HCT116 (cell line): ENCODE results near the gene MRPL36. TPM values are rescaled to one million over a fixed set of nuclear protein-coding genes. Genes with fewer than 3 reads are reported as not detected.

ENCODE experiments used
- ATAC-seq: fragments of 200-7000 bp; cut with Tn5 transposase; 2 replicates; pipeline ENCODE4 v1.9.1; 2020; ENCODE audit warnings: mild to moderate bottlenecking, moderate library complexity
- BruUV-seq: library from RNA; stranded (reverse); fragments of 400-500 nt; replicated peaks from 2 replicates; lab custom pipeline; 2021; lab: Mats Ljungman, UMichigan
- CTCF ChIA-PET: fragments of 300-600 bp; sonication (Branson Sonifier 250); formaldehyde crosslinking; loops from one replicate; lab custom pipeline; 2021; ENCODE audit warnings: antibody characterized with exemption; lab: Charles Lee
- POLR2A ChIA-PET: fragments of 300-600, 350-600 bp; sonication (Branson Sonifier 250); formaldehyde crosslinking; loops from one replicate; lab custom pipeline; 2021; ENCODE audit warnings: antibody characterized with exemption; lab: Charles Lee
- RAD21 ChIA-PET, 2 experiments: fragments of 300-600 bp; sonication (Branson Sonifier 250); formaldehyde crosslinking; loops; one replicate each; lab custom pipeline; 2023; ENCODE audit warnings: low total read pairs in 2 of 2; ENCODE audit not compliant: uncharacterized antibody in 2 of 2, unreplicated experiment in 2 of 2, low non-redundant PET in 1 of 2; lab: Charles Lee
- DNase-seq: peaks from one replicate; pipeline ENCODE4 v3.0.0-alpha.2; 2010; ENCODE audit warnings: low read depth, low spot score
- H2AFZ ChIP-seq: fragments of 200-600 bp; shearing (Covaris generic), sonication (generic); 2 replicates; pipeline ENCODE4 v1.6.1; 2017; ENCODE audit warnings: low read depth, mixed run types, mixed read lengths, antibody characterized with exemption, low read length; ENCODE audit not compliant: poor library complexity, severe bottlenecking
- H3K27ac ChIP-seq: 2 replicates; pipeline ENCODE4 v1.5.1; 2012; ENCODE audit warnings: low read depth, low read length
- H3K27me3 ChIP-seq: fragments of 200-600 bp; sonication (generic); 2 replicates; pipeline ENCODE4 v1.6.1; 2016; ENCODE audit warnings: mixed run types, low read length, mixed read lengths; ENCODE audit not compliant: insufficient read depth
- H3K36me3 ChIP-seq, 2 experiments: fragments of 200-500 bp in 1 of 2; fragments of 200-600 bp in 1 of 2; sonication (Bioruptor generic) in 1 of 2; sonication (generic) in 1 of 2; 2 replicates each; pipeline versions ENCODE4 v1.5.1 to v1.6.1; 2014 to 2016; ENCODE audit warnings: low read length in 2 of 2, inconsistent platforms in 1 of 2, mixed read lengths in 1 of 2, mixed run types in 1 of 2; ENCODE audit not compliant: insufficient read depth in 2 of 2, control insufficient read depth in 1 of 2
- H3K4me1 ChIP-seq, 2 experiments: fragments of 200-600 bp in 1 of 2; sonication (generic) in 1 of 2; 2 replicates each; pipeline versions ENCODE4 v1.5.1 to v1.6.1; 2012 to 2017; ENCODE audit warnings: low read length in 2 of 2, inconsistent platforms in 1 of 2, mild to moderate bottlenecking in 1 of 2, mixed read lengths in 1 of 2, mixed run types in 1 of 2, moderate library complexity in 1 of 2; ENCODE audit not compliant: insufficient read depth in 2 of 2, control insufficient read depth in 1 of 2
- H3K4me2 ChIP-seq: fragments of 200-600 bp; sonication (generic); 2 replicates; pipeline ENCODE4 v1.6.1; 2017; ENCODE audit warnings: mixed run types, low read length, mixed read lengths
- H3K4me3 ChIP-seq, 2 experiments: fragments of 200-600 bp in 1 of 2; sonication (generic) in 1 of 2; replicated peaks in 1 of 2; 2 replicates each; pipeline ENCODE4 v1.5.1; 2011 to 2016; ENCODE audit warnings: low read length in 2 of 2, control low read depth in 1 of 2, low read depth in 1 of 2, mild to moderate bottlenecking in 1 of 2, mixed read lengths in 1 of 2, mixed run types in 1 of 2
- H3K79me2 ChIP-seq: fragments of 200-600 bp; sonication (generic); 2 replicates; pipeline ENCODE4 v1.6.1; 2017; ENCODE audit warnings: mild to moderate bottlenecking, mixed run types, low read length, moderate library complexity, mixed read lengths; ENCODE audit not compliant: insufficient read depth
- H3K9ac ChIP-seq: fragments of 200-600 bp; sonication (generic); 2 replicates; pipeline ENCODE4 v1.6.1; 2016; ENCODE audit warnings: low read length, mixed read lengths
- H3K9me2 ChIP-seq: fragments of 200-600 bp; sonication (generic), shearing (Covaris generic); 2 replicates; pipeline ENCODE4 v1.6.1; 2017; ENCODE audit warnings: mixed run types, mild to moderate bottlenecking, moderate library complexity; ENCODE audit not compliant: insufficient read depth
- H3K9me3 ChIP-seq, 2 experiments: fragments of 200-500 bp in 1 of 2; fragments of 200-600 bp in 1 of 2; sonication (Bioruptor generic) in 1 of 2; sonication (generic) in 1 of 2; 2 replicates each; pipeline ENCODE4 v1.6.1; 2014 to 2017; ENCODE audit warnings: low read length in 2 of 2, mixed read lengths in 2 of 2, inconsistent platforms in 1 of 2, low read depth in 1 of 2, mild to moderate bottlenecking in 1 of 2, mixed run types in 1 of 2, moderate library complexity in 1 of 2; ENCODE audit not compliant: control insufficient read depth in 1 of 2, insufficient read depth in 1 of 2
- H4K20me1 ChIP-seq: fragments of 200-600 bp; sonication (generic), shearing (Covaris generic); 2 replicates; pipeline ENCODE4 v1.6.1; 2017; ENCODE audit warnings: mixed run types, mild to moderate bottlenecking, moderate library complexity; ENCODE audit not compliant: insufficient read depth
- CEBPB ChIP-seq: IDR thresholded peaks from 2 replicates; pipeline ENCODE4 v1.6.1; 2012; ENCODE audit warnings: low read depth
- CTCF ChIP-seq, 3 experiments: fragments of 200-600 bp in 1 of 3; sonication (generic) in 1 of 3; IDR thresholded peaks in 2 of 3; conservative IDR thresholded peaks in 1 of 3; 2 replicates each; pipeline ENCODE4 v1.5.1; 2012 to 2017; ENCODE audit warnings: low read depth in 2 of 3, low read length in 2 of 3, antibody characterized with exemption in 1 of 3, borderline replicate concordance in 1 of 3, control low read depth in 1 of 3, mild to moderate bottlenecking in 1 of 3, mixed read lengths in 1 of 3, mixed run types in 1 of 3, moderate library complexity in 1 of 3; ENCODE audit not compliant: insufficient read depth in 1 of 3
- EGR1 ChIP-seq: IDR thresholded peaks from 2 replicates; pipeline ENCODE4 v1.6.1; 2012; ENCODE audit warnings: low read depth
- EZH2 ChIP-seq: fragments of 200-600 bp; sonication (generic); IDR thresholded peaks from 2 replicates; pipeline ENCODE4 v1.6.1; 2017; ENCODE audit warnings: antibody characterized with exemption, mixed run types
- FOSL1 ChIP-seq: IDR thresholded peaks from 2 replicates; pipeline ENCODE4 v1.6.1; 2012; ENCODE audit warnings: low read depth
- JUND ChIP-seq: IDR thresholded peaks from 2 replicates; pipeline ENCODE4 v1.6.1; 2012
- MAX ChIP-seq: IDR thresholded peaks from 2 replicates; pipeline ENCODE4 v1.6.1; 2012
- POLR2A ChIP-seq: IDR thresholded peaks from 2 replicates; pipeline ENCODE4 v1.7.0; 2011; ENCODE audit warnings: borderline replicate concordance; ENCODE audit not compliant: insufficient read depth, insufficient read length; ENCODE audit errors: extremely low read depth
- POLR2AphosphoS5 ChIP-seq: IDR thresholded peaks from 2 replicates; pipeline ENCODE4 v1.6.1; 2011; ENCODE audit warnings: mild to moderate bottlenecking, low read depth, low read length, moderate library complexity
- REST ChIP-seq: IDR thresholded peaks from 2 replicates; pipeline ENCODE4 v1.6.1; 2012; ENCODE audit warnings: low read depth
- SIN3A ChIP-seq: IDR thresholded peaks from 2 replicates; pipeline ENCODE4 v1.6.1; 2012; ENCODE audit warnings: low read depth
- SP1 ChIP-seq: IDR thresholded peaks from 2 replicates; pipeline ENCODE4 v1.6.1; 2012; ENCODE audit warnings: low read depth
- SRF ChIP-seq: IDR thresholded peaks from 2 replicates; pipeline ENCODE4 v1.6.1; 2012; ENCODE audit warnings: low read depth
- TCF7L2 ChIP-seq: IDR thresholded peaks from 2 replicates; pipeline ENCODE4 v1.7.0; 2011; ENCODE audit warnings: borderline replicate concordance, inconsistent platforms; ENCODE audit not compliant: insufficient read depth, insufficient read length; ENCODE audit errors: extremely low read depth
- YY1 ChIP-seq: IDR thresholded peaks from 2 replicates; pipeline ENCODE4 v1.6.1; 2011; ENCODE audit warnings: low read length, low read depth, moderate library complexity, mild to moderate bottlenecking; ENCODE audit not compliant: insufficient replicate concordance; ENCODE audit errors: extremely low read depth
- ZBTB33 ChIP-seq: IDR thresholded peaks from 2 replicates; pipeline ENCODE4 v1.6.1; 2011; ENCODE audit warnings: mild to moderate bottlenecking, low read length, moderate library complexity; ENCODE audit not compliant: insufficient replicate concordance; ENCODE audit errors: extremely low read depth
- ZFX ChIP-seq: fragments of 450-650 bp; IDR thresholded peaks from 2 replicates; pipeline ENCODE4 v1.6.1; 2017
- ZNF274 ChIP-seq: fragments of 200-500 bp; sonication (Bioruptor generic); IDR thresholded peaks from 2 replicates; pipeline ENCODE4 v1.6.1; 2014; ENCODE audit warnings: mild to moderate bottlenecking, low read depth, low read length, inconsistent platforms
- intact Hi-C: fragments of 100-400 bp; cut with micrococcal nuclease; formaldehyde crosslinking; loops from 2 replicates; pipeline ENCODE4 v1.10.0; 2022
- total RNA-seq: library from RNA; stranded (reverse); gene quantifications from one replicate; pipeline ENCODE4 v1.2.1, GENCODE V29; 2021; ENCODE audit not compliant: unreplicated experiment

MRPL36 gene
- total RNA-seq, 1 experiment from 2014 or later: 71.9 TPM

GRCh38 chr5:1749346-1750124 is 50.1 kb downstream of the MRPL36 start (continued):
- no peak for TF ChIP-seq TCF7L2

GRCh38 chr5:1748845-1749244 is 50.8 kb downstream of the MRPL36 start:
- RAD21 ChIA-PET: no interaction called here
- POLR2A ChIA-PET: no interaction called here
- no peak overlapping the region for H3K4me2 ChIP-seq
- H3K9me3 ChIP-seq: no peaks in the 10 kb centered on the region
- peaks cover 9% of the 10 kb centered on the region; the same call in 1 of the 2 replicates for H3K27me3 ChIP-seq
- H3K27ac ChIP-seq: no peak overlapping the region
- H3K9ac ChIP-seq: no peak overlapping the region
- no peaks in the 10 kb centered on the region for H3K9me2 ChIP-seq
- BruUV-seq: no TSS peak
- DNase-seq (no peak), ATAC-seq (no peak)
- no peak overlapping the region for H2AFZ ChIP-seq
- CTCF ChIA-PET: no interaction called here
- no peak overlapping the region for H3K4me3 ChIP-seq
- no peaks in the 10 kb centered on the region for H3K4me1 ChIP-seq
- intact Hi-C loops: no loop called here
- H3K36me3 ChIP-seq: no peaks in the 10 kb centered on the region
- no peaks in the 10 kb centered on the region for H4K20me1 ChIP-seq
- H3K79me2 ChIP-seq: no peaks in the 10 kb centered on the region
- TF ChIP-seq EZH2 (no peak), SIN3A (no peak), ZFX (no peak), SRF (no peak), EGR1 (no peak), MAX (no peak), ZNF274 (no peak), POLR2A (no peak), POLR2AphosphoS5 (no peak), REST (no peak), FOSL1 (no peak), CTCF (IDR thresholded peaks at IDR 0.05 in 2 of 3, conservative IDR thresholded peaks at IDR 0.05 in 1 of 3; ENCODE audit: borderline replicate concordance in 1 of 3, insufficient read depth in 1 of 3, low read depth in 2 of 3, low read length in 2 of 3) (no peak), JUND (no peak), CEBPB (no peak), SP1 (no peak), YY1 (no peak), ZBTB33 (no peak)
